ENCODE results near the gene PRSS22. TPM values are rescaled to one million over a fixed set of nuclear protein-coding genes. Genes with fewer than 3 reads are reported as not detected.
"Not testable (repeated sequence)": the region's sequence is repeated elsewhere in the genome, so short reads cannot be mapped to it uniquely, and the experiment has no call there.

Gene PRSS22, protein sequence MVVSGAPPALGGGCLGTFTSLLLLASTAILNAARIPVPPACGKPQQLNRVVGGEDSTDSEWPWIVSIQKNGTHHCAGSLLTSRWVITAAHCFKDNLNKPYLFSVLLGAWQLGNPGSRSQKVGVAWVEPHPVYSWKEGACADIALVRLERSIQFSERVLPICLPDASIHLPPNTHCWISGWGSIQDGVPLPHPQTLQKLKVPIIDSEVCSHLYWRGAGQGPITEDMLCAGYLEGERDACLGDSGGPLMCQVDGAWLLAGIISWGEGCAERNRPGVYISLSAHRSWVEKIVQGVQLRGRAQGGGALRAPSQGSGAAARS
- not detected in 2 replicates for total RNA-seq (2014; rRNA removed; shearing (Covaris generic))

DNA sequence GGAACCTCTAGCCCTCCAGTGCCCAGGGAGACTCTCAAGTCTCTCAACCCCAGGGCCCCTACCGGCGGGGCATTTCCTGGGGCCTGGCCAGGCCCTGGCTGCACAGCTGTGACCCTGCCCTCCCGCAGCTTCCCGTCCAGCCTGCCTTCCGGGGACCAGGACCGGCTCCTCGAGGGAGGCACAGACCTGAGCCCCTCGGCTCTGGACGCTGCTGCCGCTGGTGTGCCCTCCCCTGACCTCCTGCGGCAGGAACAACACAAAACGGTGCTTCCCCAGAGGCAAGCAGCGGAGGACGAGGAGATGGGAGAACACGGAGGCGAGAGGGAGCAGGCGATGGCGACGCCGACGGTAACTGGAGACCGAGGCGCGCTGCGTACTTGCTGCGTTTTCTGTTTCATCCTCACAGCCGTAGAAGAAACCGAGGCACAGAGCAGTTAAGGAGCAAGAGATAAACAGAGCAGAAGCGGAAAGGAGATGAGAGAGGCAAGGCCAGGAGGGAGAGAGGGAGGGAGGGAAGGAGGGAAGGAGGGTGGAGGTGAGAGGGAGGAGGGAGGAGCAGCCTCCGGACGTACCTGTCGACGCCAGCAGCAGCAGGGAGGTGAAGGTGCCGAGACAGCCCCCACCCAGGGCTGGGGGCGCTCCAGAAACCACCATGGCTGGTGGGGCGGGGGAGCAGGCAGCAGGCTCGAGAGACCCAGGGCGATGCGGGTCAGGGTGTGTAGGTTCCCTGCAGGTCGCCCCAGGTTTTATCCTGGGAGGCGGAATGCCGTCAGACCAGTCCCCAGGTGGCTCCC is at the start of gene PRSS22:
PRSS22 (minus strand) TSS at position 720 of the 794 bp plus-strand sequence; CDS start at position 654, 66 bp downstream.
- in situ Hi-C loops (cut with HindIII; ENCODE audit: low sequenced_read_pairs), result no loop called here
- no peak for DNase-seq (ENCODE audit: low spot score)

DNA sequence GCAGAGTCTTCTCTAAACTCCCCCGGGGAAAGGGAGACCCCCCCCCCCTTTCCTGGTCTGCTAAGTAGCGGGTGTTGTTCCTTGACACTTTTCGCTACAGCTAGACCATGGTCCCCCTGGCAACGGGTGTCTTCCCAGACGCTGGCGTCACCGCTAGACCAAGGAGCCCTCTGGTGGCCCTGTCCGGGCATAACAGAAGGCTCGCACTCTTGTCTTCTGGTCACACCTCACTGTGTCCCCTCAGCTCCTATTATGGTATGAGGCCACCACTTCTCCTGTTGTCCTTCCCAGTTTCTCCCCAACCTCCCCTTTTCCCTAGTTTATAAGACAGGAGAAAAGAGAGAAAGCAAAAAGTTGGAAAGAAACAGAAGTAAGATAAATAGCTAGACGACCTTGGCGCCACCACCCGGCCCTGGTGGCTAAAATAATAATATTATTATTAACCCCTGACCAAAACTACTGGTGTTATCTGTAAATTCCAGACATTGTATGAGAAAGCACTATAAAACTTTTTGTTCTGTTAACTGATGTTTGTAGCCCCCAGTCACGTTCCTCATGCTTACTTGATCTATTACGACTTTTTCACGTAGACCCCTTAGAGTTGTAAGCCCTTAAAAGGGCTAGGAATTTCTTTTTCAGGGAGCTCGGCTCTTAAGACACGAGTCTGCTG is 49.2 kb upstream of the PRSS22 start:
- in situ Hi-C loops (cut with HindIII; ENCODE audit: low sequenced_read_pairs), result not testable (repeated sequence)
- DNase-seq (ENCODE audit: low spot score), result peak; percentile 74

DNA sequence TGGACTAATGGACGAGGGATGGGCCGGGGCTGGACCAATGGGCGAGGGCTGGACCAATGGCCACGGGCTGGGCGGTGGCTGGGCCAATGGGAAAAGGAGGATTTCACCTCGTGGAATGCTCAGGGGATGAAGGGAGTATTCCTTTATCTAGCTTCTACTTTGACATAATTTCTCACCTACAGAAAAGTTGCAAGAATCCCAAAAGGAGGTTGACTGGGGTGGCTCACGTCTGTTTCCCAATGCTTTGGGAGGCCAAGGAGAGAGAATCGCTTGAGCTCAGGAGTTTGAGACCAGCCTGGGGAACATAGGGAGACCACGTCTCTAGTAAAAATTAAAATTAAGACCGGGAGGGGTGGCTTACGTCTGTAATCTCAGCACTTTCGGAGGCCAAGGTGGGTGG is 48.0 kb upstream of the PRSS22 start:
- DNase-seq (ENCODE audit: low spot score), result no peak
- in situ Hi-C loops (cut with HindIII; ENCODE audit: low sequenced_read_pairs), result no loop called here

DNA sequence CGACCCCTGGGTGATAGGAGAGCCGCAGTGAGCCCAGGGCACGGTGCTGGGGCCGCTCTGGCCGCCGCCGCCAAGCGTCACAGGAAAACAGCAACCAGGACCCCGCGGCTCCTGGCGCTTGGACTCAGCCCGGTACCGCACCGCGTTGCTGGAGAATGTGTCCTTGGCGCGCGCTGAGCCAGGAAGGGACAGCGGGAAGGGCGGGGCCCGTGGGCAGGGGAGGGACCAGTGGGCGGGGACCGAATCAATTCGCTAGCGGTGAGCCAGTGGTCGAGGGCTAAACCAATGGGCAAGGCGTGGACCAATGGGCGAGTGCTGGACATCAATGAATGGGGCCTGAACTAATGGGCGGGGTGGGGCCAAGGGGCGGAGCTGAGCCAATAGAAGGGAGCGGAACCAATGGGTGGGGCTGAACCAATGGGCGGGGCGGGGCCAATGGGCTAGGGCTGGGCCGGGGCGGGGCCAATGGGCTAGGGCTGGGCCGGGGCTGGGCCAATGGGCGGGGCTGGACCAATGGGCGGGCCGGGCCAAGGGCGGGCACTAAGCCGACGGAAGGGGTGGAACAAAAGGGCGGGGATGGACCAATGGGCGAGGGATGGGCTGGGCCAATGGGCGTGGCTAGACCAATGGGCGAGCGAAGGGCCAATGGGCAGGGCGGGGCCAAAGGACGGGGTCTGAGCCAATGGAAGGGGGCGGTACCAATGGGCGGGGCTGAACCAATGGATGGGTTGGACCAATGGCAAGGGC is 47.4 kb upstream of the PRSS22 start:
- in situ Hi-C loops (cut with HindIII; ENCODE audit: low sequenced_read_pairs), result no loop called here
- peak; percentile 100 for DNase-seq (ENCODE audit: low spot score)

DNA sequence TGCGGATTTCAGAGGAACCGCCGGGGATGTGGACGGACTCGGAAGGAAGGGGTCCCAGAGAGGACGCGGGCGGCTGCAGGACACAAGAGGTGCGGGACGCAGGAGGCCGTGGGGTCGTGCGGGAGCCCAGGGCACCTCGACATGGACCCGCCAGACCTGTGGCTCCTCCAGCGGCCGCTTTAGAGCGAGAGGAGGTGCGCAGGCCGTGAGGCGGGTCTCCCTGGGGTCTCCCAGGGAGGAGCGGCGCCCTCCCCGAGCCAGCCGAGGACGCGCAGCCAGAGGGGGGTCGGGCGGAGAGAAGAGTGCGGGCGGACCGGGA is 46.9 kb upstream of the PRSS22 start:
- in situ Hi-C loops (cut with HindIII; ENCODE audit: low sequenced_read_pairs), result no loop called here
- no peak for DNase-seq (ENCODE audit: low spot score)

DNA sequence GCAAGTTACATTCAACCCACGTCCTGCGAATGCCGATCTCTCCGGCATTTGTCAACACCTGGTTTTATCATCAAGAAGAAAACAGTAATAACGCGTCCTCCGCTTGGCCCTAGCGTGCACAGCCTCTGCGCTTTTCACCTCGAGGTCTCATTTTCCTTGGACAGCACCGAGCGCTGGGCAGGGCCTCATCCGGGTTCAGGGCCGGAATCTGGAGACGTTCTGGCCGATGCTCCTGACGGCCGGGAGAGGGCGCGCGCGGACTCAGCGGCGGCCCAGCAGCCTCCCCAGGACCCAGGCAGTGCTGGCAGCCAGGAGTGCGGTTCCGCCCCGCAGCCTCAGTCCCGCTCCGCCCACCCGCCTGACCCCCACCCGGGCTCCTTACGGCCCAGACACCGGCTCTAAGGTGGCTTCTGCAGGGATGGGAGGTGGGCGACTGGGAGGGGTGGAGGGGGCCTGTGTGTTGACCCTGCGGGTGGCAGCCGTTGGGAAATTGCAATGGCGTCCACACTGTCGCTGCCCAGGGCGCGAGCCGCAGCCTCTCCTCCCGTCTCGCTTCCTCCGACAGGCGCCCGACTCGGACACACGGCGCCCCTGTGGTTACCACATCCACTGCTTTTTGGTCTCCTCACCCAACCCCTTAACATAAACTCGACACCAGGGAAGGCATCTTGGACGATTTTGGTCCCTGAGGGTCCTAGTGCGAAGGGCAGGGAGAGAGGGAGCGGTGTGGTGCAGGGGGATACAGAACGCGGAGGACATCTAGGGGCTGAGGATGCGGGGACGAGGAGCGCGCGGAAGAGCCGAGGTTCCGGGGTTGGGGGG is 46.3 kb upstream of the PRSS22 start:
- in situ Hi-C loops (cut with HindIII; ENCODE audit: low sequenced_read_pairs), result no loop called here
- peak; percentile 90 for DNase-seq (ENCODE audit: low spot score)

DNA sequence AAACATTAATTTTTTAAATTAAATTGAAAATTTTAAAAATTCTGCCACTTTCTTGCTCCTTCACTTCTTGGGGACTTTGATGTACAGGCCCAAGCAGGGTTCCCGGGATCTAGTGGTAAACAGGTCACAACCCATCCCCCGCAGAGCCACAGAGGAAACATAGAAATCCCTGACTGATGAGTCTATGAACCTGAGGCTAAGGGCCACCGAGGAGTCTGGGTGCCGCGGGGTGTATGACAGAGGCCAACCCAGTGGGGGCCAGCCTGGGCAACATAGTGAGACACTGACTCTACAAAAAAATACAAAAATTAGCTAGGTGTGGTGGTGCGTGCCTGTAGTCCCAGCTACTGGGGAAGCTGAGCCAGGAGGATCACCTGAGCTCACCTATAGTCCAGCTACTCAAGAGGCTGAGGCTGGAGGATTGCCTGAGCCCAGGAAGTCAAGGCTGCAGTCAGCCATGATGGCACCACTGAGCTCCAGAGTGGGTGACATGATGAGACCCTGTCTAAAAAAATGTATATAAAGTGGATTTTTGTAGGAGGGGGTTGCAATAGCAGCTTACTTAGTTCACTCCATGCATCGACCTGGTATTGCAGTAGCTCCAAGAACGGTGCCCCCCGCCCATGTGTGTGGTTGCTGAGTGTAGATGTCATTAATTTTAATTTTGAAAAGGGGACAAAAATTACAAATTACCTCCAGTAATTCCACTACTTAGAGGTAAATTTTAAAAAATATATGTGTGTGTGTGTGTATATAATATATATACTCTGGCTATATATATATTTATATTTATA is 44.6 kb upstream of the PRSS22 start:
- DNase-seq (ENCODE audit: low spot score), result no peak
- in situ Hi-C loops (cut with HindIII; ENCODE audit: low sequenced_read_pairs), result no loop called here

DNA sequence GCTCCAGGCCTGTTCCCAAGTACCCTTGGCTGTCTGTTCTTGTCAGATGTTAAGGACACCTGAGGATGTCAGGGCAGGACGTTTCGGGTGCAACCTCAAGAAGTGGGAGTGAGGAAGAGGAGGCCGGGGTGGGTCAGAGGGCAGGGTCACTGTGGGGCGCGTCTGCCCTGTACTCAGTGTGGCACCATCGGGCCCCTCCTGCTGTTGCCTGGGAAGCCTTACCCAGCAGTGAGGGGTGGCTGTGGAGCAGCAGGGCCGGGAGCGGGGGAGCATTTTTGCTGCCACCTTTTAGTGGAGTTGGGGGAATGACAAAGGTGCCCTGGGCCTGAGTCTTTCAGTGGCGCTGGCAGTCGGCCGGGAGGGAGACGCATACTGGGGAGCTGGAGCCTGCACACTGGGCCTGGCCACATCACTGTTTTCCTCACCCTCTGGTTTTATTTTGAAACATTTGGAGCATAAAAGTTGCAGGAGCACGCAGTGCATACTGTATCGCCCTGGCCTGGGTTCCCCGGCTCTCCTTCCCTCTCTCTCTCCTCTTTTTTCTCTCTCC is 42.6 kb upstream of the PRSS22 start:
- DNase-seq (ENCODE audit: low spot score), result no peak
- in situ Hi-C loops (cut with HindIII; ENCODE audit: low sequenced_read_pairs), result no loop called here

DNA sequence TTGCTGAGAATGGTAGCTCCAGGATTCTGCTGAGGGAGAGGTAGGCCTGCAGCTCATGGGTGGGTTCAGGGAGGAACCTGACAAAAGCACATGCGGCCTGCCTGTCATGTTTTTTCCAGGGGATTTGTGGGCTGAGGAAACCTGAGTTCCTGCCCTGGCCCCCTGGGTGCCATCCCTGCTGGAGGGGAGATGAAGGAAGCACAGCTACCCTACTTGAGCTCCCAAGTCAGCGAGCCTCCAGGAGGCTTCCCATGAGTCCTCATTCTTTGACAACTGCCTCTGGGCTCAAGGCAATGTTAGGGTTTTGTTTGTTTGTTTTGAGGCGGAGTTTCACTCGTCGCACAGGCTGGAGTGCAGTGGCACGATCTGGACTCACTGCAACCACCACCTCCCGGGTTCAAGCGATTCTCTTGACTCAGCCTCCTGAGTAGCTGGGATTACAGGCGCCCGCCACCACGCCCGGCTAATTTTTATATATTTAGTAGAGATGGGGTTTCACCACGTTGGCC is 41.6 kb upstream of the PRSS22 start:
- DNase-seq (ENCODE audit: low spot score), result no peak
- in situ Hi-C loops (cut with HindIII; ENCODE audit: low sequenced_read_pairs), result no loop called here

DNA sequence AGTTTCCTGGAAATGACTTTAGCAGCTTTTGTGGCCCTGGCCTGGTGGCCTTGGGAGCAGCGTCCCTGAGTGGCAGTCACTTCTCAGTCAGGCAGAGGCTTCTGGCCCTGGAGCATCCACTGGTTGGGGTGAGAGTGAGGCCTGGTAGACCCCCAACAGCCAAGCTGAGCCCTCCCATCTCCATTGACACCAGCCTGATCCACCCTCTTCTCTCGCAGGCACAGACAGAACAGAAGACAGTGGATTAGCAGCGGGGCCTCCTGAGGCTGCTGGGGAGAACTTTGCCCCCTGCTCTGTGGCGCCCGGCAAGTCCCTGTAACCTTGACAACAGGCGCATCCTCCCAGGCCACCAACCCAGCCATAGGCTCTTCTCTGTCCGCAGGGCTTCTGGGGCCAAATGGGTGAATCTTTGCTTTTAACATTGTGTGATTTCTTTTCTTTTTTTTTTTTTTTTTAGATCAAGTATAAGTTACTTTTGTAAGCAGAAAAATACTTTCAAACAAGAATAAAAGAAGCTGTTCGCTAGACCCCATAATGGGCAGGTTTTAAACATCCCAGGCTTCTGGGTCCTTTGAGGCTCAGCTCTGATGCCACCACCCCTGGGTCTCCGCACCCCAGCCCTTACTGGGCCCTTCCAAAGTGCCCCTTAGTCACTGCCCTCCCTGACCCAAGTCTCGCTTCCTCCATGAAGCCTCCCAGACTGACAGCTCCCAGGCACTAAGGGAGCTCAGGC is 41.0 kb upstream of the PRSS22 start:
- in situ Hi-C loops (cut with HindIII; ENCODE audit: low sequenced_read_pairs), result no loop called here
- DNase-seq (ENCODE audit: low spot score), result no peak

DNA sequence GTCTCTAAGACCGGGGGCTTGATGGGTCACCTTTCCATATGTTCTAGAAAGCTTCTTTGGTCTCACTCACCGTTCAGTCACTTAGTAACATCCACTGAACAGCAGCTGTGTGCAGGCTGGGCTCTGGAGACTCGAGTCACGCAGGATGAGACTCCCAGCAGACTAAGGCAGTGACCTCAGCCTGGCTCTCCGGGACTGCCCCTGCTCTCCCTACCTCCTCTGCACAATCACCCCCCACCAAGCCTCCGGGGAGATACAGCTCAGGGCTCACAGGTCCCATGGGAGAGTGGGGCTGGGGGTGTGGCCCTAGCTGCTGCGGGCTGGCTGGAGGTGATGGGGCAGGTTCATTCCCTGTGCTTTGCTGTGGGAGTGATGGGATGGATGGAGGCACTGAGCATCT is 39.1 kb upstream of the PRSS22 start:
- in situ Hi-C loops (cut with HindIII; ENCODE audit: low sequenced_read_pairs), result no loop called here
- DNase-seq (ENCODE audit: low spot score), result no peak

DNA sequence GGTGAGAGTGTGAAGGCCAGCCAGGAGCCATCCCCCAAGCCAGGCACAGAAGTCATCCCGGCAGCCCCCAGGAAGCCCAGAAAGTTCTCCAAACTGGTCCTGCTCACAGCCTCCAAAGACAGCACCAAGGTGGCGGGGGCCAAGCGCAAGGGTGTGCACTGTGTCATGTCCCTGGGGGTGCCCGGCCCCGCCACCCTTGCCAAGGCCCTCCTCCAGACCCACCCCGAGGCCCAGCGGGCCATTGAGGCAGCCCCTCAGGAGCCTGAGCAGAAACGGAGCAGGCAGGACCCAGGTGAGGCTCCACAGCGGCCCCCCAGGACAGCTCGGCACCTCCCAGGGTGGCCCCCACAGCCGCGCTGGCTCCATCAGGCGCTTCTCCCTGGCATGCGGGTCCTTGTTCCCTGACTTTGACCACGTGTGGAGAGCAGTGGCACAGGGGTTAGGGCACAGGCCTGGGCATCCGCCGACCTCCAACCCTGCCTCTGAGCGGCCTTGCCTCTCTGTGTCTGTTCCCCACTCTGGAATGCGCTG is 38.6 kb upstream of the PRSS22 start:
- DNase-seq (ENCODE audit: low spot score), result no peak
- in situ Hi-C loops (cut with HindIII; ENCODE audit: low sequenced_read_pairs), result no loop called here

DNA sequence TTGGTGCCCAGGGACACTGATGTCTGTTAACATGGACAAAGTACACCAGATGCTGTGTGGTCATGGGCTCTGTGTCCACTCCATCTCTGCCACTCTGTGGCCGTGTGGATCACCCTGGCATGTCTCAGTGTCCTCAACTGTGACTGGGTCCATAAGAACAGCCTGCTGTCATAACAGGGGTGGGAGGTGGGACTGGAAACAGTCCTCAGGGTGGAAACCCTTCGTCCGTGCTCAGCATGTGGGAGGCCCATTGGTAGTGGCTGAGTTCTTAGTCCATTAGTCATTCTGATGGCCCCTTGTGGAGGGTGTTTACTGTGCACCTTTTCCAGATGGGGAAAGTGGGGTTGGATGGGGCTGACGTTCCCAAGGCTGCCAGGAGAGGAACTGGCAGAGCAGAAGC is 37.8 kb upstream of the PRSS22 start:
- in situ Hi-C loops (cut with HindIII; ENCODE audit: low sequenced_read_pairs), result no loop called here
- no peak for DNase-seq (ENCODE audit: low spot score)

DNA sequence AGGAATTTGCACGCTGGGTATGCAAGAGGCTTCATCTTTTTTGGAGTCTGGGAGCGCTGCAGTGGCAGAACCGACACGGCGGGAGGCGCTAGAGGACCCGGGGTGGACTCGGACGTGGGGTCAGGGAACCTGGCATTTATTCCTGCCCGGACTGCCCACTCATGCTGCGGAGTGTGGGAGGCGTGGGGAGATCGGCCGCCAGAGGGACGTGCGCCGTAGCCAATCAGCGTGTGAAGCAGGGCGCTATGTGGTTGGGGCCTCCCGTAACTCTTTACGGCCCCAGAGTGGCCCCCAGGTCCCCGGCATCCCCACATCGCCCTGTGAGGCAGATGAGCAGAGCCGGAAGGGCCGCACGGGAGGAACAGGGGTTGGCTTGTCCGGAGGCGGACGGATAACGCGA is 36.3 kb upstream of the PRSS22 start:
- in situ Hi-C loops (cut with HindIII; ENCODE audit: low sequenced_read_pairs), result no loop called here
- DNase-seq (ENCODE audit: low spot score), result no peak

DNA sequence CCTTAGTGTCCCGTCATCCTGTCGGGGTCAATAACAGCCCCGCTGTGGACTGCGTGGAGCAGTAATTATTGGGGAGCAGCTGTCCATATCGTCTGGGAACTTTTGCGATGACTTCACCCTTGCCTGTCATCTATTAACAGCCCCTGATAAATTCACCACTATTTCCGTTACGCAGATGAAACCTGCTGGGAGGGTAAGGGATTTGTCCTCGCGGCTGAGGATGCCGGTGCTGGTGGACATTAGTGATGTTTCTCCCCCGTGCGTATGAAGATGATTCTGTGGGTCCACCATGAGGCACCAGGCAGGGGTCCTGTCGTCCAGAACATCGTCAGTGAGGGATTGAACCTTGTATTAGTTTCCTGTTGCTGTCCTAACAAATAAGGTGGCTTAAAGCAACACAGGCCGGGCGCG is 26.1 kb upstream of the PRSS22 start:
- DNase-seq (ENCODE audit: low spot score), result no peak

DNA sequence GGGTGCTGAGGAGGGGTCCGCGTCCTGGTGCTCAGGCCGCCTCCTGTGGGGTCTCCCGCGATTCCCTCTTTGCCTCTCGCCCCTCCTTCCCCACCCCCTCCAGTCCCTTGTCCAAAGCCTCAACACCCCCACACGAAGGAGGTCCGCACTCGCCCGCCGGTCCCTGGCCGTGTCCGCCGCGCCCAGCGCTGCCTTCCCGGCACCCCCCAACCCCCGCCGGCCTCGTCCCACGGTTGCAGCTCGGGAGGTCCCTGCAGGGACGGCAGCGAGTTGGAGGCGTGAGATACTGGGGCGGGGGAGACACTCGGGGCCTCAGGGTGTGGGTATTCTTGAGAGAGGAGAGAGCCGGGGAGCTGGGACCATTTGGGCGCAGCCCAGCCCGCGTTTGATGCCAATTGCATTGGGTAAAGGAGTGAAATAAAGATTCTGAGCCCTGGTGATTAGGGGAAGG is 25.5 kb upstream of the PRSS22 start:
- DNase-seq (ENCODE audit: low spot score), result peak; percentile 37
- in situ Hi-C loops (cut with HindIII; ENCODE audit: low sequenced_read_pairs), result no loop called here

More for the DNA sequence above, 26.1 kb upstream of the PRSS22 start:
- in situ Hi-C loops (cut with HindIII; ENCODE audit: low sequenced_read_pairs), result no loop called here

All from G401 (cell line).